HG03095 (cell line): Measurements from ENCODE around the gene IPO4.
A peak's percentile ranks its signal among the peaks of the same experiment; 100 is the strongest.
"Not testable (repeated sequence)": the region's sequence is repeated elsewhere in the genome, so short reads cannot be mapped to it uniquely, and the experiment has no call there.

ENCODE experiments used
- ATAC-seq: cut with Tn5 transposase; IDR thresholded peaks from one replicate; pipeline ENCODE4 v1.9.1; 2021; ENCODE audit warnings: moderate library complexity; ENCODE audit not compliant: unreplicated experiment

Gene IPO4

GRCh38 chr14:24188251-24189058, at the start of gene IPO4:
Gene IPO4, minus strand, starts transcription at chr14:24188816. Its CDS starts 29 bp downstream, at chr14:24188787.
- peak; percentile 88 for ATAC-seq

GRCh38 chr14:24238123-24238522, 49.5 kb upstream of the IPO4 start:
- ATAC-seq: no peak

GRCh38 chr14:24237463-24237955, 48.9 kb upstream of the IPO4 start:
- no peak for ATAC-seq

GRCh38 chr14:24236689-24237462, 48.3 kb upstream of the IPO4 start:
- no peak for ATAC-seq

- no peak for ATAC-seq
Measured at GRCh38 chr14:24235804-24236688, 47.4 kb upstream of the IPO4 start.

- ATAC-seq: no peak
Measured at GRCh38 chr14:24234095-24235005, 45.7 kb upstream of the IPO4 start.

- no peak for ATAC-seq
Measured at GRCh38 chr14:24233538-24233866, 44.9 kb upstream of the IPO4 start.

- peak; percentile 46 for ATAC-seq
Measured at GRCh38 chr14:24232645-24233537, 44.3 kb upstream of the IPO4 start, which contains the start of gene GMPR2. Gene GMPR2, plus strand, starts transcription at chr14:24232929. Its CDS starts 325 bp downstream, at chr14:24233254.

- peak; percentile 64 for ATAC-seq
Measured at GRCh38 chr14:24232121-24232644, 43.6 kb upstream of the IPO4 start, which contains the start of gene NEDD8. Gene NEDD8, minus strand, starts transcription at chr14:24232367. Its CDS starts 100 bp downstream, at chr14:24232267.

- ATAC-seq: no peak
Measured at GRCh38 chr14:24231263-24232120, 42.9 kb upstream of the IPO4 start.

GRCh38 chr14:24228902-24229301, 40.3 kb upstream of the IPO4 start:
- ATAC-seq: no peak

- no peak for ATAC-seq
Measured at GRCh38 chr14:24226473-24226872, 37.9 kb upstream of the IPO4 start.

- ATAC-seq: no peak
Measured at GRCh38 chr14:24224618-24225071, 36.0 kb upstream of the IPO4 start.

- not testable (repeated sequence) for ATAC-seq
Measured at GRCh38 chr14:24222987-24223386, 34.4 kb upstream of the IPO4 start.

GRCh38 chr14:24219521-24219920, 30.9 kb upstream of the IPO4 start:
- no peak for ATAC-seq

- ATAC-seq: no peak
Measured at GRCh38 chr14:24219080-24219479, 30.5 kb upstream of the IPO4 start.

- not testable (repeated sequence) for ATAC-seq
Measured at GRCh38 chr14:24216876-24217275, 28.3 kb upstream of the IPO4 start.

GRCh38 chr14:24216345-24216699, 27.7 kb upstream of the IPO4 start:
- ATAC-seq: no peak
